WTC11 (cell line): ENCODE results near the gene WWOX.

Source experiments
- ATF2 ChIP-seq: sonication (generic); formaldehyde crosslinking; IDR thresholded peaks from 2 replicates; pipeline ENCODE4 v1.8.1; 2022; ENCODE audit warnings: low read depth, missing genetic modification reagents, borderline replicate concordance
- E2F1 ChIP-seq: sonication (generic); formaldehyde crosslinking; IDR thresholded peaks from 2 replicates; pipeline ENCODE4 v1.8.0; 2022; ENCODE audit warnings: mild to moderate bottlenecking, missing genetic modification reagents
- GABPB1 ChIP-seq: sonication (generic); formaldehyde crosslinking; IDR thresholded peaks from 2 replicates; pipeline ENCODE4 v1.8.1; 2023; ENCODE audit warnings: mild to moderate bottlenecking, missing genetic modification reagents
- NR1H2 ChIP-seq: sonication (generic); formaldehyde crosslinking; IDR thresholded peaks from 2 replicates; pipeline ENCODE4 v1.9.0; 2021; ENCODE audit warnings: mild to moderate bottlenecking, moderate library complexity, missing genetic modification reagents
- TCF7 ChIP-seq: sonication (generic); formaldehyde crosslinking; IDR thresholded peaks from 2 replicates; pipeline ENCODE4 v1.8.0; 2022; ENCODE audit warnings: mild to moderate bottlenecking, low read depth, missing genetic modification reagents, moderate library complexity
- TF ChIP-seq, protein P1 (sequence below): fragments of 250-450 bp; sonication (Bioruptor Pico); IDR thresholded peaks from 2 replicates; pipeline ENCODE4 v1.9.0; 2021; ENCODE audit warnings: mild to moderate bottlenecking
- TF ChIP-seq, protein P2 (sequence below): fragments of 200-600 bp; IDR thresholded peaks from 2 replicates; pipeline ENCODE4 v1.8.0; 2022; ENCODE audit warnings: antibody characterized with exemption

DNA sequence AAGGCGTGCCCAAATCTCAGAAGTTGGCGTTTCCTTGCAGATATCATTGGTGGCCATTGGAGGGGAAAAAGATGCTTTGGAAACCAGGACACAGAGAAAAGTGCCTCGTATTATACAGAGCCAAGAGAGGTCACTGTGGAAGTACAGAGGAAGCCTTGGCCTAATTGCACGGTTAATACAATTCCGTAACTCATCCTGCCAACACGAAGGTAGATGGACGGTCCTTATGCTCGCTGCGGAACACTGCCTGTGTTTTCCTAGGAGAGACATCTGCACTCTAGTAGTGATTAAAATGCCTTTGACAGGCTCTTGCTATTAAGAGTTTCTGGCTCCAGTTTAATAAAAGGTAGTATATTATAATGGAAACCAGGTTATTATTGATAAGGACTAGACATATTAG lies 536.4 kb downstream of the WWOX start:
- TF ChIP-seq, protein P1, sequence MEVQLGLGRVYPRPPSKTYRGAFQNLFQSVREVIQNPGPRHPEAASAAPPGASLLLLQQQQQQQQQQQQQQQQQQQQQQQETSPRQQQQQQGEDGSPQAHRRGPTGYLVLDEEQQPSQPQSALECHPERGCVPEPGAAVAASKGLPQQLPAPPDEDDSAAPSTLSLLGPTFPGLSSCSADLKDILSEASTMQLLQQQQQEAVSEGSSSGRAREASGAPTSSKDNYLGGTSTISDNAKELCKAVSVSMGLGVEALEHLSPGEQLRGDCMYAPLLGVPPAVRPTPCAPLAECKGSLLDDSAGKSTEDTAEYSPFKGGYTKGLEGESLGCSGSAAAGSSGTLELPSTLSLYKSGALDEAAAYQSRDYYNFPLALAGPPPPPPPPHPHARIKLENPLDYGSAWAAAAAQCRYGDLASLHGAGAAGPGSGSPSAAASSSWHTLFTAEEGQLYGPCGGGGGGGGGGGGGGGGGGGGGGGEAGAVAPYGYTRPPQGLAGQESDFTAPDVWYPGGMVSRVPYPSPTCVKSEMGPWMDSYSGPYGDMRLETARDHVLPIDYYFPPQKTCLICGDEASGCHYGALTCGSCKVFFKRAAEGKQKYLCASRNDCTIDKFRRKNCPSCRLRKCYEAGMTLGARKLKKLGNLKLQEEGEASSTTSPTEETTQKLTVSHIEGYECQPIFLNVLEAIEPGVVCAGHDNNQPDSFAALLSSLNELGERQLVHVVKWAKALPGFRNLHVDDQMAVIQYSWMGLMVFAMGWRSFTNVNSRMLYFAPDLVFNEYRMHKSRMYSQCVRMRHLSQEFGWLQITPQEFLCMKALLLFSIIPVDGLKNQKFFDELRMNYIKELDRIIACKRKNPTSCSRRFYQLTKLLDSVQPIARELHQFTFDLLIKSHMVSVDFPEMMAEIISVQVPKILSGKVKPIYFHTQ (CRISPR knock-in tag): no peak
- TF ChIP-seq TCF7 (CRISPR knock-in tag) (no peak), E2F1 (no peak), NR1H2 (CRISPR knock-in tag) (no peak), GABPB1 (CRISPR knock-in tag) (no peak), ATF2 (CRISPR knock-in tag) (no peak)
- TF ChIP-seq, protein P2, sequence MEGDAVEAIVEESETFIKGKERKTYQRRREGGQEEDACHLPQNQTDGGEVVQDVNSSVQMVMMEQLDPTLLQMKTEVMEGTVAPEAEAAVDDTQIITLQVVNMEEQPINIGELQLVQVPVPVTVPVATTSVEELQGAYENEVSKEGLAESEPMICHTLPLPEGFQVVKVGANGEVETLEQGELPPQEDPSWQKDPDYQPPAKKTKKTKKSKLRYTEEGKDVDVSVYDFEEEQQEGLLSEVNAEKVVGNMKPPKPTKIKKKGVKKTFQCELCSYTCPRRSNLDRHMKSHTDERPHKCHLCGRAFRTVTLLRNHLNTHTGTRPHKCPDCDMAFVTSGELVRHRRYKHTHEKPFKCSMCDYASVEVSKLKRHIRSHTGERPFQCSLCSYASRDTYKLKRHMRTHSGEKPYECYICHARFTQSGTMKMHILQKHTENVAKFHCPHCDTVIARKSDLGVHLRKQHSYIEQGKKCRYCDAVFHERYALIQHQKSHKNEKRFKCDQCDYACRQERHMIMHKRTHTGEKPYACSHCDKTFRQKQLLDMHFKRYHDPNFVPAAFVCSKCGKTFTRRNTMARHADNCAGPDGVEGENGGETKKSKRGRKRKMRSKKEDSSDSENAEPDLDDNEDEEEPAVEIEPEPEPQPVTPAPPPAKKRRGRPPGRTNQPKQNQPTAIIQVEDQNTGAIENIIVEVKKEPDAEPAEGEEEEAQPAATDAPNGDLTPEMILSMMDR: no peak
